GM04504 (cell line): ENCODE data around the gene CPT1C.

ENCODE experiments used
- DNase-seq: peaks from one replicate; pipeline ENCODE4 v3.0.0-alpha.2; 2012; ENCODE audit warnings: low read depth

Gene CPT1C

GRCh38 chr19:49681830-49682229 lies 9.1 kb upstream of the CPT1C start:
- no peak for DNase-seq

GRCh38 chr19:49682274-49682673 lies 8.6 kb upstream of the CPT1C start:
- no peak for DNase-seq

GRCh38 chr19:49683814-49684250 lies 7.1 kb upstream of the CPT1C start:
- DNase-seq = no peak

- DNase-seq = no peak
Measured at GRCh38 chr19:49684251-49684982, 6.5 kb upstream of the CPT1C start.

GRCh38 chr19:49684983-49685553 lies 5.8 kb upstream of the CPT1C start:
- no peak for DNase-seq

- no peak for DNase-seq
Measured at GRCh38 chr19:49685845-49686332, 5.0 kb upstream of the CPT1C start.

- no peak for DNase-seq
Measured at GRCh38 chr19:49686503-49687088, 4.3 kb upstream of the CPT1C start.

- DNase-seq = no peak
Measured at GRCh38 chr19:49687150-49687549, 3.8 kb upstream of the CPT1C start.

GRCh38 chr19:49687566-49688316 lies 3.2 kb upstream of the CPT1C start:
- no peak for DNase-seq

GRCh38 chr19:49688531-49689132 lies 2.3 kb upstream of the CPT1C start:
- DNase-seq = no peak

- DNase-seq = no peak
Measured at GRCh38 chr19:49689133-49690078, 1.5 kb upstream of the CPT1C start, which contains the start of gene ADM5. ADM5 (plus strand) TSS chr19:49689594; CDS start chr19:49689838, 244 bp downstream.

GRCh38 chr19:49690079-49690655 lies 749 bp upstream of the CPT1C start:
- DNase-seq = no peak

GRCh38 chr19:49691243-49692146 lies 579 bp downstream of the CPT1C start:
- no peak for DNase-seq

- DNase-seq = no peak
Measured at GRCh38 chr19:49692147-49692506, 1.2 kb downstream of the CPT1C start.

- DNase-seq = no peak
Measured at GRCh38 chr19:49696115-49696514, 5.2 kb downstream of the CPT1C start.

GRCh38 chr19:49696865-49697264 lies 5.9 kb downstream of the CPT1C start:
- DNase-seq = no peak

- no peak for DNase-seq
Measured at GRCh38 chr19:49699364-49699763, 8.4 kb downstream of the CPT1C start.

GRCh38 chr19:49700563-49700962 lies 9.6 kb downstream of the CPT1C start:
- DNase-seq = no peak

GRCh38 chr19:49701271-49701786 lies 10.4 kb downstream of the CPT1C start:
- no peak for DNase-seq
